HEK293T (cell line): ENCODE measurements around the gene CCNE1.

Experiments
- CTCF ChIA-PET: fragments of 350-600 bp; formaldehyde crosslinking; extraction: SDS; loops from one replicate; lab custom pipeline; 2021; ENCODE audit warnings: antibody characterized with exemption, inconsistent platforms; lab: Yijun Ruan, JAX
- POLR2A ChIA-PET: fragments of 350-600 bp; formaldehyde crosslinking; extraction: SDS; loops from one replicate; lab custom pipeline; 2020; ENCODE audit warnings: antibody characterized with exemption, inconsistent platforms; lab: Yijun Ruan, JAX
- DNase-seq: peaks from one replicate; pipeline ENCODE4 v3.0.0; 2012; ENCODE audit warnings: mixed read lengths; ENCODE audit errors: extremely low spot score
- ARNT ChIP-seq: fragments of 450-650 bp; IDR thresholded peaks from 2 replicates; pipeline ENCODE4 v1.6.1; 2017; ENCODE audit warnings: mild to moderate bottlenecking
- BHLHE40 ChIP-seq: fragments of 450-650 bp; IDR thresholded peaks from 2 replicates; pipeline ENCODE4 v1.6.1; 2016; ENCODE audit warnings: mild to moderate bottlenecking, moderate library complexity, borderline replicate concordance
- CTBP1 ChIP-seq: fragments of 450-650 bp; IDR thresholded peaks from 2 replicates; pipeline ENCODE4 v1.6.1; 2016; ENCODE audit warnings: borderline replicate concordance
- ELF4 ChIP-seq: fragments of 450-650 bp; IDR thresholded peaks from 2 replicates; pipeline ENCODE4 v1.6.1; 2017; ENCODE audit warnings: antibody characterized with exemption
- FOXA1 ChIP-seq: fragments of 450-650 bp; IDR thresholded peaks from 2 replicates; pipeline ENCODE4 v1.6.1; 2016; ENCODE audit warnings: mild to moderate bottlenecking
- FOXK2 ChIP-seq: fragments of 450-650 bp; IDR thresholded peaks from 2 replicates; pipeline ENCODE4 v1.6.1; 2016; ENCODE audit warnings: mild to moderate bottlenecking
- FOXM1 ChIP-seq: fragments of 450-650 bp; IDR thresholded peaks from 2 replicates; pipeline ENCODE4 v1.6.1; 2017; ENCODE audit warnings: mild to moderate bottlenecking, borderline replicate concordance
- HDGF ChIP-seq: fragments of 450-650 bp; IDR thresholded peaks from 2 replicates; pipeline ENCODE4 v1.6.1; 2017; ENCODE audit warnings: antibody characterized with exemption, borderline replicate concordance
- L3MBTL2 ChIP-seq: fragments of 450-650 bp; conservative IDR thresholded peaks from 2 replicates; pipeline ENCODE4 v1.6.1; 2016; ENCODE audit warnings: mild to moderate bottlenecking
- LEF1 ChIP-seq: fragments of 450-650 bp; IDR thresholded peaks from 2 replicates; pipeline ENCODE4 v1.6.1; 2017; ENCODE audit warnings: mild to moderate bottlenecking, borderline replicate concordance
- NFRKB ChIP-seq: fragments of 450-650 bp; IDR thresholded peaks from 2 replicates; pipeline ENCODE4 v1.6.1; 2016; ENCODE audit warnings: mild to moderate bottlenecking, moderate library complexity
- SP1 ChIP-seq: fragments of 450-650 bp; IDR thresholded peaks from 2 replicates; pipeline ENCODE4 v1.6.1; 2017
- SUZ12 ChIP-seq: fragments of 450-650 bp; IDR thresholded peaks from 2 replicates; pipeline ENCODE4 v1.6.1; 2016; ENCODE audit warnings: mild to moderate bottlenecking
- TARDBP ChIP-seq: fragments of 450-650 bp; IDR thresholded peaks from 2 replicates; pipeline ENCODE4 v1.6.1; 2016
- ZNF384 ChIP-seq: fragments of 450-650 bp; IDR thresholded peaks from 2 replicates; pipeline ENCODE4 v1.6.1; 2016
- TF ChIP-seq, protein P1 (sequence below): fragments of 450-650 bp; IDR thresholded peaks from 2 replicates; pipeline ENCODE4 v1.6.1; 2016

CCNE1 gene

DNA sequence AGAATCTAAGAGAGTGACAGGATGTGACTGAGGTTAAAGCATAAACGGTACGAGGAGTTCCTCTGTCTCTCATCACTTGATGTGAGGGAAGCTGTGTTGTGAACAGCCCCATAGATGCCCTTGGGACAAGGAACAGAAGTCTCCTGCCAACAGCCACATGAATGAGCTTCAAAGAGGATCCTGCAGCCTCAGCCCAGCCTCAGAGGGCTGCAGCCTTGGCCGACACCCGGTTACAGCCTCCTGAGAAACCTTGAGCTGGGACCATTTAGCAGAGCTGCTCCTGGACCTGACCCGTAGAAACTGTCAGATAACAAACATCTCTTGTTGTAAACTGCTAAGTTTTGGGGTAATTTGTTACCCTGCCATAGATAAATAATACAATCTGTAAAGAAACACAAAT lies 54.2 kb downstream of the CCNE1 start:
- no peak for DNase-seq
- CTCF ChIA-PET: interaction anchor here (1.0 kb wide), 1 partner anchor 8 kb away, joined by 3 read pairs; no protein-coding TSS in a partner anchor
- POLR2A ChIA-PET: no interaction called here
- TF ChIP-seq, protein P1, sequence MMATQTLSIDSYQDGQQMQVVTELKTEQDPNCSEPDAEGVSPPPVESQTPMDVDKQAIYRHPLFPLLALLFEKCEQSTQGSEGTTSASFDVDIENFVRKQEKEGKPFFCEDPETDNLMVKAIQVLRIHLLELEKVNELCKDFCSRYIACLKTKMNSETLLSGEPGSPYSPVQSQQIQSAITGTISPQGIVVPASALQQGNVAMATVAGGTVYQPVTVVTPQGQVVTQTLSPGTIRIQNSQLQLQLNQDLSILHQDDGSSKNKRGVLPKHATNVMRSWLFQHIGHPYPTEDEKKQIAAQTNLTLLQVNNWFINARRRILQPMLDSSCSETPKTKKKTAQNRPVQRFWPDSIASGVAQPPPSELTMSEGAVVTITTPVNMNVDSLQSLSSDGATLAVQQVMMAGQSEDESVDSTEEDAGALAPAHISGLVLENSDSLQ: no peak
- TF ChIP-seq LEF1 (no peak), FOXM1 (no peak), FOXA1 (no peak), ELF4 (no peak), BHLHE40 (no peak), ARNT (no peak), L3MBTL2 (no peak), FOXK2 (no peak), SP1 (no peak), TARDBP (no peak), SUZ12 (no peak), HDGF (no peak)

GRCh38 chr19:29867984-29868383 lies 56.2 kb downstream of the CCNE1 start:
- no peak for TF ChIP-seq NFRKB
- CTCF ChIA-PET: interaction anchor here (0.7 to 2.2 kb wide), 2 partner anchors 10 to 593 kb away, joined by 3 to 8 read pairs; no protein-coding TSS in a partner anchor
- POLR2A ChIA-PET: no interaction called here

DNA sequence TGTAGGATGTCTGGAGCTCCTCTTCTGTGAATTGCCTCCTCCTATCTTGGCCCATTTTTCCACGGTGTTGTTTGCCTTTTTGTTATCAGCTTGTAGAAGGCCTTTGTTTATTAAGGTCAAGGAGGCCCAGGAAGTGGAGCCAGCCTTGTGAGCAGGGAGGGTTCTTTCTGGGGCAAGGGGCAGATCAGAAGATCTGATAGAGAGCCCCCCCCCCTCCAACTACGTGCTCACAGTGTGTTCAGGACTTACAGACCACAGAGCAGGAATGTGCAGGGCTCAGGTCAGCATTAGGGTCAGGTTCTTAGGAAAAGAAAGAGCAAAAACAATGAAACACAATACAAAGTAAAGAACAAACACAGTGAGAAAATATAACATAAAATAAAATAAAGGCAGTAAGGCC lies 59.4 kb downstream of the CCNE1 start:
- ChIA-PET CTCF (interaction anchor here (2.0 kb wide), 1 partner anchor 142 kb away, joined by 6 read pairs; no protein-coding TSS in a partner anchor), POLR2A (interaction anchor here (1.0 kb wide), 1 partner anchor 265 kb away, joined by 3 read pairs; the partner anchor contains the start of gene POP4)
- TF ChIP-seq ELF4 (no peak), FOXM1 (no peak), FOXA1 (no peak), HDGF (no peak), LEF1 (no peak), ZNF384 (no peak), SUZ12 (no peak), BHLHE40 (no peak), ARNT (no peak), SP1 (no peak), FOXK2 (no peak), NFRKB (no peak), L3MBTL2 (no peak), CTBP1 (no peak), TARDBP (no peak)
- TF ChIP-seq, protein P1: no peak
- no peak for DNase-seq

More at GRCh38 chr19:29867984-29868383, 56.2 kb downstream of the CCNE1 start:
- no peak for DNase-seq

DNA sequence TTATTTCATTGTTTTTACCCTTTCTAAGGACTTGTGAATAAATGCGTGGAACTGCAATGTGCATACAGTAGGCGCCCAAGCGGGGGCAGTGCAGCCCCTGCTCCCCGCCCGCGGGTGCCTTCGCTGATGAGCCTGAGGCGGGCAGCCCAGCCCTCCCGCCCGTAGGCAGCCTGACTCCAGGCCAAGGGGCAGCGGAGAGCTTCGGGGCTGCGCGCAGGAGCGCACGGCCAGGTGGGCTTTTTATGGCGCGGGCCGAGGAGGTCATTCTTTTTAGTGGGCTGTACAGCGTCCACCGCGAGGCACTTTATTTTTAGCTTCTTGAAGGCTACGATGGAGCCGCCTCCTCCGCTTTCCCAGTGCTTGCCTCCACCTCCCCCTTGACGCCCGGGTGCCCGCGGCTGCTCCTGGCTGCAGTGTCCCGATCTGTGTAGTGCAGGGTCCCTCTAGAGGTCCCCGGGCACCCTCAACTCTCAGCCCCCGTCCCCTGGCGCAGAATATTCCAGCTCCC lies 60.5 kb downstream of the CCNE1 start:
- POLR2A ChIA-PET: interaction anchor here (1.0 to 1.4 kb wide), 2 partner anchors 142 to 266 kb away, joined by 3 read pairs; partner anchors contain the start of gene POP4

DNA sequence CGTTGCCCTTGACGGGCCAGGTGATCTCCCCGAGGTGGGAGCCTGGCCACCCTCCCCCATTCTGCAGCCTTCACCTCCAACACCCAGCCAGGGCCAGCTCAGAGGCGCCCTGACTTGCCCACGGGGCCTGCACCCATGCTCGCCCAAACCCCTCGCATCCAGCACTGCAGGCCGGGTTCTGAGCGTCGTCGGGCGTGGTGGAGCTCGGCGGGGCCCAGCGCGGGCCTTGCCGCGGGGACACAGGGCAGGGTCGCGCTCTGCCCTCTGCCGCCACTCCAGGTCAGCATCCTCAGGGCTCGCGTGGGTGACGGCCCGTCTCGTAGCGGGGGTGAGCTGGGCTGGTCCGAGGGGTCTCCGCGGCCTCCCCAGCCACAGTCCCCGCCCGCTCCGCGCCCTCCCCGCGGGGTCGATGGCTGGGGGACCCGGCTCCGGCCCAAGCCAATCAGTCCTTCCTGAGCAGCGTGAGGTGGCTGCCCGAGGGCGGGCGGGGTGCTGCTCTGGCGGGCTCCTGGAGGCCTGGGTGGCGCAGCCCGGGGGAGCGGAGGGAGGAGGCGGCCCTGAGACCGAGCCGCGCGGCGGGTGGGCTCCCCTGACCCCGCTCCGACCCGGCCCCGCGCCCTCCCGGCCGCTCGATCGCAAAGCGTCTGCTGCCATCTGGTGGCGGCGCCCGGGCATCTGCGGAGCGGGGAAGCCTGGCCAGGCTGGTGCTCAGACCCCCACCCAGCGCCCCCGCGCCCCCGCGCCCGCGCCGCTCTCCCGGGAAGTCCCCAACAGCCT lies 61.4 kb downstream of the CCNE1 start:
- ChIA-PET CTCF (interaction anchor here (0.5 to 2.0 kb wide), 8 partner anchors 20 to 666 kb away, joined by 3 to 6 read pairs (median 4); no protein-coding TSS in a partner anchor), POLR2A (interaction anchor here (1.4 kb wide), 1 partner anchor 143 kb away, joined by 3 read pairs; no protein-coding TSS in a partner anchor)
- peak; percentile 92 for DNase-seq
- TF ChIP-seq L3MBTL2: peak; percentile 70
- no peak for TF ChIP-seq NFRKB

More for the DNA sequence above, 60.5 kb downstream of the CCNE1 start:
- no peak for TF ChIP-seq L3MBTL2
- no peak for TF ChIP-seq ELF4
- TF ChIP-seq NFRKB: no peak
- no peak for TF ChIP-seq HDGF
- no peak for TF ChIP-seq ZNF384
- TF ChIP-seq LEF1: no peak
- CTCF ChIA-PET: interaction anchor here (0.5 to 2.0 kb wide), 7 partner anchors 19 to 667 kb away, joined by 3 to 6 read pairs (median 4); no protein-coding TSS in a partner anchor
- no peak for DNase-seq
